ENCODE data around the gene SLC27A3.
"Not testable (repeated sequence)": the region's sequence is repeated elsewhere in the genome, so short reads cannot be mapped to it uniquely, and the experiment has no call there.

The SLC27A3 gene

GRCh38 chr1:153775458-153776327 is 486 bp downstream of the SLC27A3 start:
- H3K4me1 ChIP-seq (ENCODE audit: control insufficient read depth, insufficient read depth, low read length) = peaks cover 15% of the 10 kb centered on the region

GRCh38 chr1:153776352-153776751 is 1.1 kb downstream of the SLC27A3 start:
- Histone ChIP-seq H3K9me3 (ENCODE audit: control insufficient read depth, insufficient read depth, low read length) (no peaks in the 10 kb centered on the region), H3K27ac (ENCODE audit: low read depth, low read length) (peak overlapping the region; percentile 91), H3K27me3 (ENCODE audit: control insufficient read depth, insufficient read depth, low read length) (no peaks in the 10 kb centered on the region), H3K9ac (ENCODE audit: low read depth, low read length) (no peak overlapping the region), H3K4me1 (ENCODE audit: control insufficient read depth, insufficient read depth, low read length) (peaks cover 15% of the 10 kb centered on the region), H3K4me3 (ENCODE audit: low read depth, low read length) (peak overlapping the region; percentile 73), H3K36me3 (ENCODE audit: control insufficient read depth, insufficient read depth, low read length) (peaks cover 47% of the 10 kb centered on the region)

More at GRCh38 chr1:153775458-153776327, 486 bp downstream of the SLC27A3 start:
- Histone ChIP-seq H3K27ac (ENCODE audit: low read depth, low read length) (peak overlapping the region; percentile 91), H3K27me3 (ENCODE audit: control insufficient read depth, insufficient read depth, low read length) (no peaks in the 10 kb centered on the region), H3K4me3 (ENCODE audit: low read depth, low read length) (peak overlapping the region; percentile 73), H3K36me3 (ENCODE audit: control insufficient read depth, insufficient read depth, low read length) (peaks cover 51% of the 10 kb centered on the region), H3K9me3 (ENCODE audit: control insufficient read depth, insufficient read depth, low read length) (no peaks in the 10 kb centered on the region), H3K9ac (ENCODE audit: low read depth, low read length) (peak overlapping the region; percentile 84)

- 0 out of 2 replicates have a peak overlapping the region, but pooled peaks have one; percentile 73 for H3K4me3 ChIP-seq (ENCODE audit: low read depth, low read length)
- H3K36me3 ChIP-seq (ENCODE audit: control insufficient read depth, insufficient read depth, low read length) = peaks cover 47% of the 10 kb centered on the region
- H3K4me1 ChIP-seq (ENCODE audit: control insufficient read depth, insufficient read depth, low read length) = peaks cover 15% of the 10 kb centered on the region
- H3K9me3 ChIP-seq (ENCODE audit: control insufficient read depth, insufficient read depth, low read length) = no peaks in the 10 kb centered on the region
- H3K9ac ChIP-seq (ENCODE audit: low read depth, low read length) = no peak overlapping the region
- no peak overlapping the region for H3K27ac ChIP-seq (ENCODE audit: low read depth, low read length)
- no peaks in the 10 kb centered on the region for H3K27me3 ChIP-seq (ENCODE audit: control insufficient read depth, insufficient read depth, low read length)
Observed at GRCh38 chr1:153776845-153777370, 1.7 kb downstream of the SLC27A3 start.

GRCh38 chr1:153777648-153778047 is 2.4 kb downstream of the SLC27A3 start:
- no peaks in the 10 kb centered on the region for H3K27me3 ChIP-seq (ENCODE audit: control insufficient read depth, insufficient read depth, low read length)
- no peak overlapping the region for H3K27ac ChIP-seq (ENCODE audit: low read depth, low read length)
- H3K4me1 ChIP-seq (ENCODE audit: control insufficient read depth, insufficient read depth, low read length) = peaks cover 15% of the 10 kb centered on the region
- H3K9ac ChIP-seq (ENCODE audit: low read depth, low read length) = no peak overlapping the region
- H3K4me3 ChIP-seq (ENCODE audit: low read depth, low read length) = no peak overlapping the region
- peaks cover 40% of the 10 kb centered on the region for H3K36me3 ChIP-seq (ENCODE audit: control insufficient read depth, insufficient read depth, low read length)
- no peaks in the 10 kb centered on the region for H3K9me3 ChIP-seq (ENCODE audit: control insufficient read depth, insufficient read depth, low read length)

- no peak overlapping the region for H3K4me3 ChIP-seq (ENCODE audit: low read depth, low read length)
- no peaks in the 10 kb centered on the region for H3K9me3 ChIP-seq (ENCODE audit: control insufficient read depth, insufficient read depth, low read length)
- H3K4me1 ChIP-seq (ENCODE audit: control insufficient read depth, insufficient read depth, low read length) = peaks cover 15% of the 10 kb centered on the region
- peaks cover 34% of the 10 kb centered on the region for H3K36me3 ChIP-seq (ENCODE audit: control insufficient read depth, insufficient read depth, low read length)
- no peak overlapping the region for H3K9ac ChIP-seq (ENCODE audit: low read depth, low read length)
- H3K27ac ChIP-seq (ENCODE audit: low read depth, low read length) = no peak overlapping the region
- H3K27me3 ChIP-seq (ENCODE audit: control insufficient read depth, insufficient read depth, low read length) = no peaks in the 10 kb centered on the region
Observed at GRCh38 chr1:153778051-153778823, 3.0 kb downstream of the SLC27A3 start.

GRCh38 chr1:153778824-153779519 is 3.8 kb downstream of the SLC27A3 start:
- Histone ChIP-seq H3K9me3 (ENCODE audit: control insufficient read depth, insufficient read depth, low read length) (no peaks in the 10 kb centered on the region), H3K27me3 (ENCODE audit: control insufficient read depth, insufficient read depth, low read length) (no peaks in the 10 kb centered on the region), H3K4me3 (ENCODE audit: low read depth, low read length) (no peak overlapping the region), H3K4me1 (ENCODE audit: control insufficient read depth, insufficient read depth, low read length) (peaks cover 18% of the 10 kb centered on the region), H3K27ac (ENCODE audit: low read depth, low read length) (no peak overlapping the region), H3K9ac (ENCODE audit: low read depth, low read length) (no peak overlapping the region), H3K36me3 (ENCODE audit: control insufficient read depth, insufficient read depth, low read length) (peaks cover 27% of the 10 kb centered on the region; the same call in 1 of the 2 replicates)

GRCh38 chr1:153779781-153780541 is 4.8 kb downstream of the SLC27A3 start:
- Histone ChIP-seq H3K27ac (ENCODE audit: low read depth, low read length) (no peak overlapping the region), H3K27me3 (ENCODE audit: control insufficient read depth, insufficient read depth, low read length) (no peaks in the 10 kb centered on the region), H3K9me3 (ENCODE audit: control insufficient read depth, insufficient read depth, low read length) (no peaks in the 10 kb centered on the region), H3K9ac (ENCODE audit: low read depth, low read length) (no peak overlapping the region), H3K36me3 (ENCODE audit: control insufficient read depth, insufficient read depth, low read length) (peaks cover 23% of the 10 kb centered on the region; the same call in 1 of the 2 replicates), H3K4me3 (ENCODE audit: low read depth, low read length) (no peak overlapping the region), H3K4me1 (ENCODE audit: control insufficient read depth, insufficient read depth, low read length) (peaks cover 9% of the 10 kb centered on the region)

GRCh38 chr1:153780551-153780950 is 5.3 kb downstream of the SLC27A3 start:
- H3K27ac ChIP-seq (ENCODE audit: low read depth, low read length) = no peak overlapping the region
- peaks cover 23% of the 10 kb centered on the region; the same call in 1 of the 2 replicates for H3K36me3 ChIP-seq (ENCODE audit: control insufficient read depth, insufficient read depth, low read length)
- no peaks in the 10 kb centered on the region for H3K9me3 ChIP-seq (ENCODE audit: control insufficient read depth, insufficient read depth, low read length)
- no peak overlapping the region for H3K4me3 ChIP-seq (ENCODE audit: low read depth, low read length)
- no peak overlapping the region for H3K9ac ChIP-seq (ENCODE audit: low read depth, low read length)
- H3K4me1 ChIP-seq (ENCODE audit: control insufficient read depth, insufficient read depth, low read length) = peaks cover 9% of the 10 kb centered on the region
- no peaks in the 10 kb centered on the region for H3K27me3 ChIP-seq (ENCODE audit: control insufficient read depth, insufficient read depth, low read length)

GRCh38 chr1:153782648-153783047 is 7.4 kb downstream of the SLC27A3 start:
- not testable (repeated sequence) for H3K27me3 ChIP-seq (ENCODE audit: control insufficient read depth, insufficient read depth, low read length); H3K9ac ChIP-seq (ENCODE audit: low read depth, low read length); H3K4me1 ChIP-seq (ENCODE audit: control insufficient read depth, insufficient read depth, low read length); H3K9me3 ChIP-seq (ENCODE audit: control insufficient read depth, insufficient read depth, low read length)
- Histone ChIP-seq H3K36me3 (ENCODE audit: control insufficient read depth, insufficient read depth, low read length) (peaks cover 21% of the 10 kb centered on the region; the same call in 1 of the 2 replicates), H3K27ac (ENCODE audit: low read depth, low read length) (peak overlapping the region; percentile 91), H3K4me3 (ENCODE audit: low read depth, low read length) (peak overlapping the region; percentile 78; the same call in 1 of the 2 replicates)

Measured in HUES48 (cell line).